ENCODE results near the gene NRSN2.

Gene NRSN2

DNA sequence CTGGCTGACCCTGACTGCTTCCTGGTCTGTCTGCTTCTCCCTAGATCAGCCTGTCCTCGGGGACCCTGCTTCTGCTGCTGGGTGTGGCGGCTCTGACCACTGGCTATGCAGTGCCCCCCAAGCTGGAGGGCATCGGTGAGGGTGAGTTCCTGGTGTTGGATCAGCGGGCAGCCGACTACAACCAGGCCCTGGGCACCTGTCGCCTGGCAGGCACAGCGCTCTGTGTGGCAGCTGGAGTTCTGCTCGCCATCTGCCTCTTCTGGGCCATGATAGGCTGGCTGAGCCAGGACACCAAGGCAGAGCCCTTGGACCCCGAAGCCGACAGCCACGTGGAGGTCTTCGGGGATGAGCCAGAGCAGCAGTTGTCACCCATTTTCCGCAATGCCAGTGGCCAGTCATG is 6.3 kb downstream of the NRSN2 start:
- in situ Hi-C loops (cut with MboI; ENCODE audit: low sequenced_read_pairs) = loop anchor here (10.0 kb wide), 1 partner anchor 382 kb away; no protein-coding TSS in a partner anchor

DNA sequence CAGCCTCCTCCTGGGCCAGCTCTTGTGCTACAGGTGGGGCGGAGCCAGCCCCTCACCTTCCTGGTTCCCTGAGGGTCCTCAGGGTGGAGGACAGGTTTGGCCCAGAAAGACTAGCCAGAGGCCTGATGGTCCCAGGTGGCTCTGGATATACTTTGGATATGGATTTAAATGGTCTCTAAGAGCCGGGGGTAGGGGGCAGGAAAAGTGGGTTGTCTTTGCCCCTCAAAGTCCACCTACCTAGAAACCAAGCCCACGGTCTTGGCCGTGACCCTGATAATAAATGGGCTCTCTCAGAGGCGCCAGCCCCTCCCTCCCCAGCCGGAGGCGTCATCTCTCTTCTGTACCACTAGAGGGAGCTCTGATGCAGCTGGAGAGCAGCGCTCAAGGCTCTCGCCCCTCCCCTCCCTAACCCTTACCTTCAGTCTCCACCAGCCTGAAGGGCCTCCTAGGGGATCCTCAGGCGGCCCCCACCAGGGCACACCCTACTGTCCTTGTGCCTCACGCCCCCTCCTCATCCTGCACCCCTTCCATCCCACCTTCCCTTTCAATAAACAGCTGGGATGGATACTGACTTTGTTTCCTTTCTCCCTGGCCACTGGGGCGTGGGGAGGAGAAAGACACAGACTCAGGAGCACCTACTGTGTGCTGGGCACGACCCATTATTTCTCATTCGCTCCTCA is 7.5 kb downstream of the NRSN2 start:
- in situ Hi-C loops (cut with MboI; ENCODE audit: low sequenced_read_pairs) = loop anchor here (10.0 kb wide), 1 partner anchor 380 kb away; no protein-coding TSS in a partner anchor

DNA sequence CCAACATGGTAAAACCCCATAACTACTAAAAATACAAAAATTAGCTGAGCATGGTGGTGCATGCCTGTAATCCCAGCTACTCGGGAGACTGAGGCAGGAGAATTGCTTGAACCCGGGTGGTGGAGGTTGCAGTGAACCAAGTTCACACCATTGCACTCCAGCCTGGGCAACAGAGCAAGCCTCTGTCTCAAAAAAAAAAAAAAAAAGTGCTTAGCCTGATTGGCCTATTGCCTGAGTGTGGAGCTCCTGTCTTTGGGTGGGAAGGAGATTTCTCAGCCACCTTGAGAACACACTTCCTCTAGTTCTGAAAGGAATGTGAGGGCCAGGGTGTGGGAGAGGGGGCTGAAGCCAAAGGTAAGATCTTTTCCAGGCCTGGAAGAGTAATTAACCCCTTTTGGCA is 9.2 kb downstream of the NRSN2 start:
- in situ Hi-C loops (cut with MboI; ENCODE audit: low sequenced_read_pairs) = loop anchor here (5.0 to 10.0 kb wide), 3 partner anchors 121 to 379 kb away; partner anchors contain the start of gene SRXN1

DNA sequence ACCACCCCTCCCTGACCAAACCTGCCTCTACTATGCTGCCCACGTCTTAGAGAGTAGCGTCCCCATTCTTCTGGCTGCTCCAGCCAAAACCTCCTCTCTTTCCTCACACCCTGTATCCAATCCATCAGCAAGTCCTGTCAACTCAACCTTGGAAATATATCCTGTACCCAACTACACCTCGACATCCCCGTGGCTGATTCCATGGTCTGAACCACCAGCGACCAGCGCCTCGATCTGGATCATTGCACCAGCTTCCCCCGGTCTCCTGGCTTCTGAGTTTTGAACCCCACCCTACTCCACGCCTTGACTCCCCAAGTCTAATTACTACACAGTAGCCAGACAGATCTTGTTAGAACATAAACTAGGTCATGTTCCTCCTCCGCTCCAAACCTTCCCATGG is 9.8 kb downstream of the NRSN2 start:
- in situ Hi-C loops (cut with MboI; ENCODE audit: low sequenced_read_pairs) = loop anchor here (5.0 to 10.0 kb wide), 3 partner anchors 121 to 378 kb away; partner anchors contain the start of gene SRXN1

DNA sequence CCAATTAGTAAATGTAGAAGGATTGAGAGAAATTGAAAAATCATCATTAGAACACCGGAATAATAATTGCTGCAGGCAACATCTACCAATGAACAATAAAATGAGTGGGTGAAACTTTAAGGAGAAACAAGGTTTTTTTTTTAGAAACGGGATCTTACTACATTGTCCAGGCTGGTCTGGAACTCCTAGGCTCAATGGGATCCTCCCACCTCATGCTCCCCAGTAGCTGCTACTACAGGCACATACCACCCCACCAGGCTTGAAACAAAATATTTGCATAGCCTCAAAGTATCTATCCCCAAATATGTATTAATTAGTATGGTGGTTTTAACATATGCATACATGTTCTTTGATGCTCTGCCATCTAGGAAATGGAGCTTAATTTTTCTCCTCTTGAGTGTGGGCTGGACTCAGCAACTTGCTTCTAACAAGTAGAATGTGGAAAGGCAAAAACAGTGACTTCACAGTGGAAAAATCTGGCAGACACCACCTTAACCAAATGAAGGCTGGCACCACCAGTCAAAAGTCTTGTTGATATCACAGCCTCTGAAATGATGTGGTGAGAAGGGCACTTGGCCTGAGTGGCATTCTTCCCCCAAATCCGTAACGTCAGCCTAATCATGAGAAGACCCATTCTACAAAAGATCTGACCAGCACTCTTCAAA is 12.1 kb downstream of the NRSN2 start:
- in situ Hi-C loops (cut with MboI; ENCODE audit: low sequenced_read_pairs) = loop anchor here (5.0 to 10.0 kb wide), 3 partner anchors 118 to 376 kb away; partner anchors contain the start of gene SRXN1

DNA sequence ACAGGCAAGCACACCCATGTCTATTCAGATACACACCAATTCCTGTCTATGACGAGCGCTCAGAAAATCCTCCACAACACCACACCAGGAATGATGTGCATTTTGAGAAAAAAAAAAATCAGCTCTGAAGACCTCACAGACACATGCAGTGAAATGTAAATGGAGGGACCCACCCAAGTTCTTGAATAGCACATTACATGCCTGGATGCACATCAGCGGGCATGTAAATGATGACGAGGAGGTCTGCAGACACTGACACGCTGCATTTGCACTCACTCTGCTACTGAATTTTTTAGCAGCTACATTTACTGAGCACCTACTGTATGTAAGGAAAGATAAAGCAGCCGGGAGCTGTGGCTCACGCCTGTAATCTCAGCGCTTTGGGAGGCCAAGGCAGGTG is 14.7 kb downstream of the NRSN2 start:
- in situ Hi-C loops (cut with MboI; ENCODE audit: low sequenced_read_pairs) = no loop called here

DNA sequence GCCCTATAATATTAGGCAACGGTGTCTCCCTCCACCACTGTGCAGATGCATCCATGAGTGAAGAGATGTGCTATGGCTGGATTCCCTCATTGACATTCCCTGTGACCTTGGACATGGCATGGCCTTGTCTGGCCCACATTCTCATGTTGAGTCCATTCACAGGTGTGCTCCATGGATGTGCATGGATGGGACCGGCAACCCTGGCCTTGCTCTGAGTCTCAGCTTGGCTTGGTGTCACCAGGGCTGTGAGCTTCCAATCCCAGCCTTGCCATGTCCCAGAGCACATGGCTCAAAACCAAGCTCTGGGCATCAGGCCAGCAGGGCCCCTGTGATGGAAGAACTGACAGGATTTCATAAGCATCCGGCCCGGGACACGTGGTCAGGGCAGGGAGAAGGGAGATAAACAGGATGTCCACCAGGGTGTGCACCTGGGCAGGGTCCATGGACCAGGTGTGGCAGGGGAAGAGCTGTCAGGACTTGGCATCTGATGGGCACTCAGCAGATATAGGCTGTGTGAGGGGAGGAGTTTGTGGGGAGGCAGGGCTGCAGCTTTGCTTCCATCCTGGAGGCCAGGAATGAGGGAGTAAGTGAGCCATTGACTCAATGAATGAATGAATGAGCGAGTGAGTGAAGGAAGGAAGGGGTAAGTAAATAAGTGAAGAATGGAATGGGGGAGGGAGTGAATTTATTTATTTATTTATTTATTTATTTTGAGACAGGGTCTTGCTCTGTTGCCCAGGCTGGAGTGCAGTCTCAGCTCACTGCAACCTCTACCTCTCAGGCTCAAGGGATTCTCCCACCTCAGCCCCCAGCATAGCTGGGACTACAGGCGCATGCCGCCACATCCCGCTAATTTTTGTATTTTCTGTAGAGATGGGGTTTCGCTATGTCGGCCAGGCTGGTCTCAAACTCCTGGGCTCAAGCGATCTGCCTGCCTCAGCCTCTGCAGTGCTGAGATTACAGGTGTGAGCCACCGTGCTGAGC is 15.7 kb downstream of the NRSN2 start:
- in situ Hi-C loops (cut with MboI; ENCODE audit: low sequenced_read_pairs) = no loop called here

DNA sequence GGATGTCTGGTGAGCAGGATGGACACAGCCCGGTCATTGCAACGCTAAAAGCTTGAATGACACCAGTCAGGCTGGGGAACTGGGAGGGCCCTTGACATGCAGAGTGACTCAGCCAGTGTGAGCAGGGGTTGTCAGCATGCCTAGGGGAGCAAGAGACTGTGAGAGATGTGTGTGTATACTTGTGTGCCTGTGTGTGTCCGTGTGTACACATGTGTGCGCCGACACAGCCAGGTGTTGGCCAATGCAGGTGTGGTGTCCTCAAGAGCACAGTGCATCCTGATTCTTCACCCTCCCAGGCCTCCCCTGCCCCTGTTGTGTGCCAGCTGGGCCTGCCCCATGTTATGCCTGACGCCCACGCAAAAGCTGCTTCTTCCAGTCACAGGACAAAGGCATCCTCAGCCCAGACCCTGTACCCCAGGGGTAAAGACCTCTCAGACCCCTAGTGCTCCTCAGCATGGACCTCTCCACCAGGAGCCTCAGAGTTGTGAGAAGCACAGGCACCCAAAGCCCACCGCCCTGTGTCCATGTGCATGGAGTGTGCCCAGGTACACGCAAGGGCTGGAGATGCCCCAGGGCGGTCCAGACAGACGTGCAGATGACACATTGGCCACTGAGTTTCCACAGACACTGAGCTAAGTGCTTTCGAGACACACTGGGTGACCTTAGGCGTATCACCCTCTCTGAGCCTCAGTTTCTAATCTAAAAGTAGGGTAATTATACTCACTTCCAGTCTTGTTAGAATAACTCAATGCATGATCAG is 16.6 kb downstream of the NRSN2 start:
- in situ Hi-C loops (cut with MboI; ENCODE audit: low sequenced_read_pairs) = no loop called here

DNA sequence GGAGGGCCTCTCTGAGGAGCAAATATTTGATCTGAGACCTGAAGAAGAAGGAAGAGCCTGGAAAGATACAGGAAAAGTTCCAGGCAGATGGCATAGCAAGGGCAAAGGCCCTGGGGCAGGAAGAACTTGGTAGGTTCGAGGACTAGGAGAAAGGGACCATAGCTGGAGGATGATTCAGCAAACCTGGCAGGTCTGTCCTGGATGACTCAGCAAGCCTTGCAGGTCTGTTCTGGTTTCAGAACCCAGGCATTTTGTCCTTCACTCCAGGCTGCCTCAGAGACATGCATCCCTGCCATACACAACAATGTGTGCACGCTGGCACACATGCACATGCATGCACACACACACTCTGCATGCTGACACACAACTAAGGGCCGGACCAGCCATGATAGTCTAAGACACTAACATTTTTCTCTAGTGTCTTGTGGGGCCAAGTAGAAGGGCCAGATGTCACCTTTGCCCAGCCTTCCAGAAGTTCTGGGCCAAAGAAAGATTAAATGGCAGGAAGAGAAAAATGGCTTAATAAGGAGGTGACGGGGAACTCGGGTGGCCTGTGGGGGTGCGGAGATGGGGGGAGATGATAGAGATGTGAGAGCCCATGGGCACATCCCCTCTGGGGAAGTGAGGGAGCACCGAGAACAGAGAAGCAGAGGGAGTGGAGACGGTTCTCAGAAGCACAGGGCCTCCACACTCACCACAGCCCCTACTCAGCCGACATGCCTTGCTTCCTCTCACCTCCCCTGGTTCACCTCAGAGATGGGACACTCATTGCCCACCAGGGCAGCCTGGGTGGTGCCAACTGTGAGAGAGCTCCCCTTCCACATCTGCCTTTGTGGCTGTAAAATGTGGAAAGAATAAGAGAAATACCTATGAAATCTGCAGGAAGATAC is 18.2 kb downstream of the NRSN2 start:
- in situ Hi-C loops (cut with MboI; ENCODE audit: low sequenced_read_pairs) = no loop called here

DNA sequence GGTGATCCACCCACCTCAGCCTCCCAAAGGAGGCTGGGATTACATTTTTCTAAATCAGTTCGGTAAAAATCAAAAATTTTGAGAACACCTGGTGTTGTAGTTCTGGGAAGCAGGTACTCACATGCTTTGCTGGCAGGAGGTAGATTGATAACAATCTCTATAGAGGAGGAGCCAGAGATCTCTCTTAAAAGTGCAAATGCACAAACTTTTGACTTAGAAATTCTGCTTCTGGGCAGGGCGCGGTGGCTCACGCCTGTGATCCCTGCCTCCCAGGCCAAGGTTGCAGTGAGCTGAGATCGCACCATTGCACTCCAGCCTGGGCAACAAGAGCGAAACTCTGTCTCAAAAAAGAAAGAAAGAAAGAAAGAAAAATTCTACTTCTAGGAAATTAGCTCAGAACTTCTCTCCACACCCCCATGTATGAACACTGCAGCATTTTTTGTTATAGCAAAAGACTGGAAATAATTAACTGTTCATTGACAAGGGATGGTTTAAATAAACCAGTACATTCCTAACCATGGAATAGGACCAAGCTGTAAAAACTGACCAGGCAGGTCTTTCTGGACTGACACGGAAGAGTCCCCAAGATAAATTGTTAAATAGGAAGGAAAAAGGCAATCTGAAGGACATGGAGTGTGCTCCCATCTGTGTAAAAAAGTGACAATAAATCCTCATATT is 19.3 kb downstream of the NRSN2 start:
- in situ Hi-C loops (cut with MboI; ENCODE audit: low sequenced_read_pairs) = no loop called here

DNA sequence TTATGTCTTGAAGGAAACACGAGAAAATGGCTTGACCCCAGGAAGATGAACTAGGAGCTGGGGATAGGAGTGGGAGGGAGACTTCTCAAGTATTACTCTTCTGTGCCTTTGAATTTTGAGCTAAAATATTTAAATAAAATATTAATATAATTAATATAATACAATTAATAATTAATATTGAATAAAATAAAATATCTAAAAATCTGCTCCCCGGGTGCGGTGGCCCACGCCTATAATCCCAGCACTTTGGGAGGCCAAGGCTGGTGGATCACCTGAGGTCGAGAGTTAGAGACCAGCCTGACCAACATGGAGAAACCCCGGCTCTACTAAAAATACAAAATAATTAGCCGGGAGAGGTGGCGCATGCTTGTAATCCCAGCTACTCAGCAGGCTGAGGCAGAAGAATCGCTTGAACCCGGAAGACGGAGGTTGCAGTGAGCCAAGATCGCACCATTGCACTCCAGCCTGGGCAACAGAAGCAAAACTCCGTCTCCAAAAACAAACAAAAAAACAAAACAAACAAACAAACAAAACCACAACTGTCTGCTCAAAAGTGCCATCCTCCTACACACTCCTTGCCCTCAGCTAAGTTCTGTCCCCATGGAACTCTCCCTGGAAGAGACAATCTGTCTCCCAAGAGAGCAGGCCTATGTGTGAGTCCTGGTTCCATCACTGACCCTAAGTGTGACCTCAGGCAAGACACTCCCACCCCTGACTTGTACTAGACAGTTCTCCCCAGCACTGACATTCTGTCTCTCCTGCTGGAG is 20.0 kb downstream of the NRSN2 start:
- in situ Hi-C loops (cut with MboI; ENCODE audit: low sequenced_read_pairs) = no loop called here

DNA sequence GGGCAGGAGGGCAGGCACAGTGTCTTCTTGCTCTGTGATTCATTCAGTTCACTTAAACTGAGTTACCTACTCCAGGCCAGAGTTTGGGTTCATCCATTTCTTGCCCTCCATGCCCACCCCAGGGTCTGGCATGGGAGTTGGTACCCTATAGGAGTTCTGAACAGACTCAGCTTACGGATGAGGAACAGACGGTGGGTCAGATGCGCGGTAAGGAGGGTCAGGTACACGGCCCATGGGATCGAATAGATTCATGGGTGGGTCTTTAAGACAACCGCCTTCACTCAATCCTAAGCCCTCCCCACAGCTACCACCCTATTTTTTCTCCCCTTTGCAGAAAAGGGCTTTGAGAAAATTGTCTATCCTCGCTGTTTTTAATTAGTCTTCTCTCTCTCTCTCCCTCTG is 20.6 kb downstream of the NRSN2 start:
- in situ Hi-C loops (cut with MboI; ENCODE audit: low sequenced_read_pairs) = no loop called here

DNA sequence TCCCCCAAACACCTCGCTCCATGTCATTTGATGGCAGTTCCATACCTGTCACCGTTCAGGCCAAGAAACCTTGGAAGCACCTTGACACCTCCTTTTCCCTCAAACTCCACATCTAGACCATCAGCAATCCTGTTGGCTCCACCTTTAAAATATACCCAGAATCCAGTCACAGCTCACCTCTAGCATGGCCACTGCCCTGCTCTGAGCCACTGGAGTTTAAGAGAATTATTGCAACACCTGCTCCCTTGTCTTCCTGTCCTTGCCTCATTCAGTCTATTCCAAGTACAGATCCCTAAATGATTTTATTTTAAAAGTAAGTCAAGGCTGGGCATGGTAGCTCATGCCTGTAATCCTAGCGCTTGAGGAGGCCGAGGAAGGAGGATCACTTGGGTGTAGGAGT is 22.0 kb downstream of the NRSN2 start:
- in situ Hi-C loops (cut with MboI; ENCODE audit: low sequenced_read_pairs) = no loop called here

DNA sequence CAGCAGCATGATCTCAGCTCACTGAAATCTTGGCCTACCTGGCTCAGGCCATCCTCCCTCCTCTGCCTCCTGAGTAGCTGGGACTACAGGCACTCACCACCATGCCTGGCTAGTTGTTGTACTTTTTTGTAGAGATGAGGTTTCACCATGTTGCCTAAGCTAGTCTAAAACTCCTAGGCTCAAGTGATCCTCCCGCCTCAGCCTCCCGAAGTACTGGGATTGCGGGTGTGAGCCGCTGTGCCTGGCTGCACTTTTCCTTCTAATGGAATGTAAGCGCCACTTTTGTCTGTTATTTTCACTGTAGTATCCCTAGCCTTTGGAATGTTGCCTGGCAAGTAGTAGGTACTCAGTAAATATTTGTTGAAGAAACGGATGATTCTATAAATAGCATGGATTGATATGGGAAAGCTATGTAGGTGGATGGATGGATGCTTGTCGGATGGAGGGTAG is 23.3 kb downstream of the NRSN2 start:
- in situ Hi-C loops (cut with MboI; ENCODE audit: low sequenced_read_pairs) = no loop called here

DNA sequence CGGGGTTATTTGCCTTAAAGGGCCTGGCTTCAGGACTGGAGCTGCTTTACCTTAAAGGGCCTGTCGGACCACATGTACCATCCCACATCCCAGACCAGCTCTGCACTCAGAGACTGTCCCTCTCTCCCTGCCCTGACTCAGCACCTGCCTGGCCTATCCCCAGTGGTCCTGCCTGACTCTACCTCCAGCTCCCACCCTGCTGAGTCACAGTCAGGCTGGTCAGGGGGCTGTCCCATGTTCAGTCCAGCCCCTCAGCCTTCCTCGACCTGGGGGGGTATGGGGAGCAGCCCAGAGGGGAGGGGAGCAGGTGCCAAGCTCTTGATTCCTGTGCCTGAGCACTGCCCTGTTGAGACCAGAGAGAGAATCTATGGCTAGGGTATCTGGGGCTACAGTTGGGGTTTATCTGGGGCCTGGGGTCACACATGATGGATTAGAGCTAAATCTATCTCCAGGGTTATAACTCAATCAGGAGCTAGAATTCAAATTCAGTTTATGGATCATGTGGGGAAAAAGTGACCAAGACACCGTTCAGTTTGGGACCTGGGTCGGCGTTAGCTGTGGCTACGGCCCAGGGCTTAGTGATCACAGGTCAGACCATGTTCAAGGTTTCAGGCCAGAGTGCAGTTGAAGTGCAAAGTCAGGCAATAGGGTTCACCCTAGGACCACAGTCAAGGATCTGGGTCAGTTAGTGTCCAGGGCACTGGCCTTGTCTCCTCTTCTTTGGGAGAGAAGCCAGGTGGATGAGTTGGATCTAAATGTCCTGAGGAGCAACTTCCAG is 24.3 kb downstream of the NRSN2 start:
- in situ Hi-C loops (cut with MboI; ENCODE audit: low sequenced_read_pairs) = no loop called here

DNA sequence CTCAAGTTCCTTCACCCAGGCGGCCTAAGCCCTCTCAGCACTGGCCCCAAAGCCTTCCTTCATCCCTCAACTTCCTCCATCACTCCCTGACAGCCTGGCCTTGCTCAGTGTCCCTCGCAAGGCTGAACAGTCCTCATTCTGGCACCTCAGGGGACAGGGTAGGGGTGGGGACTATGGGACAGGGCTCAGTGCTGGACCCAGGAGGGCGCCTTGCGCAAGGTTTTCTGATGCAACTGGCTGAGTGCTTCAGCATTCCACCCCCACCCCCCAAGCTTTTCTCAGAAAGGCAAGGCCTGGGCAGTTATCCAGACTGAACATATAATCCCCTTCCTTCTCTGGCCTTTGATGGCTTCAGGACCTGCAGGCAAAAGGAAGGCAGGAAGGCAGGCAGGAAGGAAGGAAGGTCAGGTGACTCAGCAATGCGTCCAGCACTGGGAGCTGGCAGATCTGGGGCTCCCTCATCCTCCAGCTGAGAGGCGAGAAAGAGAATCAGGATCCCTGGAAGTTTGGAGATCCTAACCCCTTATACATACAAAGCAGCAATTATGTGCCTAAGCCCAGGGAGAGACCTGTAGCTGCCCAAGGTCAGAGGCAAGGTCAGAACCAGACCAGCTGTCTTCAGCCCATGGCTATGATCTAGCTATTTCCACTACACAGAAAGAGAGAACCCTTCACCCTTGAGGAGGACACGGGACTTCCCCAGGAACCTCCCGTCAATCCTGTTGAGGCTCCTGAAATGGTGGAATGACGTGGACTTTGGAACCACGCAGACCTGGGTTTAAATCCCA is 25.0 kb downstream of the NRSN2 start:
- in situ Hi-C loops (cut with MboI; ENCODE audit: low sequenced_read_pairs) = no loop called here

Measured in HL-60/S4 (cell line).